ENCODE measurements around the gene B4GALNT2. TPM values are rescaled to one million over a fixed set of nuclear protein-coding genes. Genes with fewer than 3 reads are reported as not detected.
A peak's percentile ranks its signal among the peaks of the same experiment; 100 is the strongest.

The B4GALNT2 gene
- total and polyA plus RNA-seq, 2 of the 13 experiments (the other 11 are each of a cell fraction or from before 2014, with no cell fraction given) = not detected

GRCh38 chr17:49106321-49107210 lies 26.0 kb upstream of the B4GALNT2 start (continued):
- no peak for TF ChIP-seq THAP9 (CRISPR knock-in tag; IDR thresholded peaks at IDR 0.05; ENCODE audit: borderline replicate concordance)
- no peak for TF ChIP-seq ZNF329 (CRISPR knock-in tag; IDR thresholded peaks at IDR 0.05; ENCODE audit: low read depth)
- no peak for TF ChIP-seq CENPBD1 (CRISPR knock-in tag; IDR thresholded peaks at IDR 0.05; ENCODE audit: borderline replicate concordance, low read depth)
- TF ChIP-seq ZNF414 (CRISPR knock-in tag; IDR thresholded peaks at IDR 0.05) = no peak
- TF ChIP-seq ZNF652 (CRISPR knock-in tag; IDR thresholded peaks at IDR 0.05; ENCODE audit: borderline replicate concordance, low read depth) = no peak
- TF ChIP-seq PBX2 (CRISPR knock-in tag; IDR thresholded peaks at IDR 0.05) = no peak
- no peak for TF ChIP-seq SUZ12 (IDR thresholded peaks at IDR 0.05; ENCODE audit: low read depth, low read length)
- peak; percentile 96 for TF ChIP-seq CEBPG (CRISPR knock-in tag; IDR thresholded peaks at IDR 0.05)
- peak; percentile 79 for TF ChIP-seq HOXA5 (CRISPR knock-in tag; IDR thresholded peaks at IDR 0.05)
- TF ChIP-seq ZNF451 (CRISPR knock-in tag; IDR thresholded peaks at IDR 0.05) = no peak
- TF ChIP-seq ZNF362 (CRISPR knock-in tag; IDR thresholded peaks at IDR 0.05; ENCODE audit: borderline replicate concordance) = 0 out of 2 replicates have a peak, but pooled peaks have one; percentile 23
- peak; percentile 58; the same call in 1 of the 2 replicates for TF ChIP-seq TFDP2 (CRISPR knock-in tag; IDR thresholded peaks at IDR 0.05)
- peak; percentile 79; the same call in 1 of the 2 replicates for TF ChIP-seq RXRA (CRISPR knock-in tag; IDR thresholded peaks at IDR 0.05)
- peak; percentile 71; the same call in 1 of the 2 replicates for TF ChIP-seq MYPOP (CRISPR knock-in tag; IDR thresholded peaks at IDR 0.05)
- TF ChIP-seq KAT8 (CRISPR knock-in tag; IDR thresholded peaks at IDR 0.05) = peak; percentile 77
